ENCODE results near the gene USP37.
A peak's percentile ranks its signal among the peaks of the same experiment; 100 is the strongest.

Gene USP37

DNA sequence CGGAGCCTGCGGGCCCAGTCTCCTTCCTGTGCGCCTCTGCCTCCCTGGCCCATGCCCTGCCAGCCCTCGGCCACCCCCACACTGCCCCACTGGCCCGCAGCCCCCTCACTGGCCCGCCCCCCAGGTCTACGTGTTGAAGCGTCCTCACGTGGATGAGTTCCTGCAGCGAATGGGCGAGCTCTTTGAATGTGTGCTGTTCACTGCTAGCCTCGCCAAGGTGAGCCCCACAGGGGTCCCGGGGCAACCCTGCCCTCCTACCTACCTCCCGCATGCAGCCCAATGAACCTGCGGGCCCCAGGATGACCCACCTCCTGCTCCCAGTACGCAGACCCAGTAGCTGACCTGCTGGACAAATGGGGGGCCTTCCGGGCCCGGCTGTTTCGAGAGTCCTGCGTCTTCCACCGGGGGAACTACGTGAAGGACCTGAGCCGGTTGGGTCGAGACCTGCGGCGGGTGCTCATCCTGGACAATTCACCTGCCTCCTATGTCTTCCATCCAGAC is 165.2 kb downstream of the USP37 start:
- Mint-ChIP-seq H3K4me1 (peaks cover 29% of the 10 kb centered on the region), H3K9me3 (no peaks in the 10 kb centered on the region), H3K27ac (peak overlapping the region; percentile 31), H3K36me3 (peaks cover 19% of the 10 kb centered on the region), H3K27me3 (no peaks in the 10 kb centered on the region), H3K4me3 (no peak overlapping the region)
- ATAC-seq (ENCODE audit: low read depth): no peak
- DNase-seq (ENCODE audit: low spot score in 2 of 2): no peak

DNA sequence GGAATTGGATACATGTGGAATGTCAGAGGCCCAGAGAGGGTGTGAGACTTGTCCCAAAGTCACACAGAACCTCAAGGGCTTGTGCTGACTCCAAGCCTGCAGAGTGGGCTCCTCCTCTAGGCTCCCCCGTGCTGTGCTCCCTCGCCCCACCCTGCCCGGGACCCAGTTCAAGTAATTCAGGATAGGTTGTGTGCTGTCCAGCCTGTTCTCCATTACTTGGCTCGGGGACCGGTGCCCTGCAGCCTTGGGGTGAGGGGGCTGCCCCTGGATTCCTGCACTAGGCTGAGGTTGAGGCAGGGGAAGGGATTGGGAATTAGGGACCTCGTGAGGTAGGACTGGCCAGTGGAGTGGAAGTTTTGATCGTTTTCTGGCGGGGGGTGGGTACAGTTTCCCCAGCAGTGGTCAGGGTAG is 165.7 kb downstream of the USP37 start:
- ATAC-seq (ENCODE audit: low read depth): no peak
- DNase-seq (ENCODE audit: low spot score in 2 of 2): no peak
- Mint-ChIP-seq H3K4me1 (peaks cover 34% of the 10 kb centered on the region), H3K4me3 (no peak overlapping the region), H3K27me3 (no peaks in the 10 kb centered on the region), H3K36me3 (peaks cover 19% of the 10 kb centered on the region), H3K9me3 (no peaks in the 10 kb centered on the region), H3K27ac (no peak overlapping the region)

DNA sequence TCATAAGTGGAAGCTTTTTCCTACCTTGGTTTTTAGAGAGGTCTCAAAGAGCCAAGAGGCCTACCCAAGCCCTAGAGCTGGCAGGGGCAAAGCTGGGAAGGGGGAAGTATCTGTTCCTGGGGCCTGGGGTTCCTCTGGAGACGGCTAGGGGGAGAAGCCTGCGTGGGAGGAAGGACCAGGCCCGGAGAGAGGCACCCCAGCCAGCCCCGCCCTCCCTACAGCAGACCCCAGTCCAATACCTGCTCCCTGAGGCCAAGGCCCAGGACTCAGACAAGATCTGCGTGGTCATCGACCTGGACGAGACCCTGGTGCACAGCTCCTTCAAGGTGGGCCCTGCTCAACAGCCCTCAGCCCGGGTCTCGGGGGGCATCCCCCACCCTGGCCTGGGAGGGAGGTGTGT is 166.3 kb downstream of the USP37 start:
- Mint-ChIP-seq H3K4me3 (peak overlapping the region; percentile 95), H3K27me3 (no peaks in the 10 kb centered on the region), H3K9me3 (no peaks in the 10 kb centered on the region), H3K27ac (no peak overlapping the region), H3K36me3 (peaks cover 19% of the 10 kb centered on the region), H3K4me1 (peaks cover 31% of the 10 kb centered on the region)
- ATAC-seq (ENCODE audit: low read depth): no peak
- DNase-seq (ENCODE audit: low spot score in 2 of 2): no peak

DNA sequence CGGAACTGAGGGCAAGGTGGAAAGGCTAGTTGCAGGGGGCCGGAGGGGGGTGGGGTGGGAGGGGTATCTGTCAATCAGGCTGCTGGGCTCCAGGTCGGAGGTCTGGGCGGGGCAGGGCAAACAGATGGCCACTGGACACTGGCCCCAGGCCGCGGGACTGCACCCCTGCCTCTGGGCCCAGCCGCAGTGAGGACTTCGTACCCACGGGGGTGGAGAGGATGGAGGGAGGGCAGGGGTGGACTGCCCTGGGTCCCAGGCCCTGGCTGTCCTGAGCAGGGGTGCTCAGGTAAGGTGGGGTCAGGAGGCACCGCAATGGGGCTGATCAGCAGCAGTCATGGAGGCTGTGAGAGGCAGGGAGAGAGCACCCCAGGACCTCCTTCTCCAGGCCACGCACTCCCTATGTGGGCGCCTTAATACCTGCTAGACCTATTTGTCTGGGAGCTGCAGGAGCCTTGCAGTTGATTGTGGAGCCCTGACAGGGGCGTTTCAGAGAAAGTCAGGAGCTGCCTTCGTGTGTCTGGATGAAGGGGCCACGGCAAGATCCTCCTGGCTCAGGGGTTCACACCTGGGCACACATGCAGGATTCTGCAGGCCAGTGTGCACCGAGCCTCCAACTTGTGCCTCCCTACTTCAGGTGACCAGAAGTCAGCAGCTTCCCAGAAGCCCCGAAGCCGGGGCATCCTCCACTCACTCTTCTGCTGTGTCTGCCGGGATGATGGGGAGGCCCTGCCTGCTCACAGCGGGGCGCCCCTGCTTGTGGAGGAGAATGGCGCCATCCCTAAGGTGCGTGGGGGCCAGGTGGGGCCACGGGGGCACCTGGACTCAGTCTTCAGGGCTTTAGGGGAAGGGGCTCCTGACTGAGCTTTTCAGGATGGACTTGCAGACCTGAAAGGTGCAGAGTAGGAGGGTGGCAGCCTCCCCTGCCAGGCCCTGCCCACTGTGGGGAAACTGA is 166.9 kb downstream of the USP37 start:
- Mint-ChIP-seq H3K9me3 (no peaks in the 10 kb centered on the region), H3K27me3 (no peaks in the 10 kb centered on the region), H3K27ac (no peak overlapping the region), H3K4me3 (peak overlapping the region; percentile 95), H3K36me3 (peaks cover 19% of the 10 kb centered on the region), H3K4me1 (peaks cover 34% of the 10 kb centered on the region)
- ATAC-seq (ENCODE audit: low read depth) (no peak), DNase-seq (ENCODE audit: low spot score in 2 of 2) (no peak)
